MM.1S (cell line): ENCODE measurements around the gene GSTM1.
"Not testable (repeated sequence)": the region's sequence is repeated elsewhere in the genome, so short reads cannot be mapped to it uniquely, and the experiment has no call there.

Experiments used
- DNase-seq: peaks from one replicate; pipeline ENCODE4 v3.0.0-alpha.2; 2015
- H2AFZ ChIP-seq: fragments of 300-600 bp; sonication (generic); 2 replicates; pipeline ENCODE4 v1.6.0; 2016; ENCODE audit warnings: antibody characterized with exemption, low read length
- H3F3A ChIP-seq: fragments of 300-600 bp; sonication (generic); 2 replicates; pipeline ENCODE4 v1.6.1; 2016; ENCODE audit warnings: mild to moderate bottlenecking, antibody characterized with exemption, low read length, moderate library complexity, mixed read lengths; ENCODE audit not compliant: insufficient read depth
- H3K27ac ChIP-seq: fragments of 300-600 bp; sonication (generic); 2 replicates; pipeline ENCODE4 v1.5.1; 2016; ENCODE audit warnings: mild to moderate bottlenecking, low read length
- H3K27me3 ChIP-seq: fragments of 300-600 bp; sonication (generic); replicated peaks from 2 replicates; pipeline ENCODE4 v1.6.0; 2016; ENCODE audit warnings: low read length; ENCODE audit not compliant: insufficient read depth
- H3K36me3 ChIP-seq: fragments of 300-600 bp; sonication (generic); replicated peaks from 2 replicates; pipeline ENCODE4 v1.6.1; 2016; ENCODE audit warnings: mild to moderate bottlenecking, low read length, mixed read lengths; ENCODE audit not compliant: insufficient read depth
- H3K4me1 ChIP-seq: fragments of 300-600 bp; sonication (generic); 2 replicates; pipeline ENCODE4 v1.6.1; 2016; ENCODE audit warnings: low read length, mixed read lengths
- H3K4me2 ChIP-seq: fragments of 300-600 bp; sonication (generic); 2 replicates; pipeline ENCODE4 v1.6.0; 2016; ENCODE audit warnings: low read depth, low read length
- H3K4me3 ChIP-seq: fragments of 300-600 bp; sonication (generic); 2 replicates; pipeline ENCODE4 v1.5.1; 2016; ENCODE audit warnings: low read length, mixed read lengths
- H3K79me2 ChIP-seq: fragments of 300-600 bp; sonication (generic); 2 replicates; pipeline ENCODE4 v1.6.1; 2016; ENCODE audit warnings: mixed run types, low read length, mixed read lengths
- H3K9ac ChIP-seq: fragments of 300-600 bp; sonication (generic); 2 replicates; pipeline ENCODE4 v1.6.1; 2016; ENCODE audit warnings: low read length, mixed read lengths
- H3K9me2 ChIP-seq: fragments of 300-600 bp; sonication (generic); replicated peaks from 2 replicates; pipeline ENCODE4 v1.6.1; 2016; ENCODE audit warnings: mild to moderate bottlenecking, low read length, mixed read lengths; ENCODE audit not compliant: insufficient read depth
- H3K9me3 ChIP-seq: fragments of 300-600 bp; sonication (generic); replicated peaks from 2 replicates; pipeline ENCODE4 v1.6.1; 2016; ENCODE audit warnings: mild to moderate bottlenecking, low read length, mixed read lengths; ENCODE audit not compliant: insufficient read depth
- H4K20me1 ChIP-seq: fragments of 300-600 bp; sonication (generic); 2 replicates; pipeline ENCODE4 v1.6.1; 2016; ENCODE audit warnings: mild to moderate bottlenecking, low read length, moderate library complexity, mixed read lengths; ENCODE audit not compliant: insufficient read depth
- EZH2 ChIP-seq: fragments of 300-600 bp; sonication (generic); optimal IDR thresholded peaks from 2 replicates; pipeline ENCODE3; 2017; ENCODE audit warnings: low read depth, mild to moderate bottlenecking, antibody characterized with exemption, low read length, mixed read lengths
- EZH2phosphoT487 ChIP-seq: fragments of 300-600 bp; sonication (generic); IDR thresholded peaks from 2 replicates; pipeline ENCODE4 v1.6.1; 2018; ENCODE audit warnings: antibody characterized with exemption, low read length
- TF ChIP-seq, protein P1 (sequence below): fragments of 300-600 bp; sonication (generic); IDR thresholded peaks from 2 replicates; pipeline ENCODE4 v1.5.1; 2016; ENCODE audit warnings: antibody characterized with exemption, low read length, mixed read lengths

Gene GSTM1

GRCh38 chr1:109668123-109668775, 19.4 kb upstream of the GSTM1 start:
- H4K20me1 ChIP-seq = no peaks in the 10 kb centered on the region
- H3K4me3 ChIP-seq = peak overlapping the region; percentile 49; the same call in 1 of the 2 replicates
- H3K27me3 ChIP-seq = no peaks in the 10 kb centered on the region
- TF ChIP-seq, protein P1, sequence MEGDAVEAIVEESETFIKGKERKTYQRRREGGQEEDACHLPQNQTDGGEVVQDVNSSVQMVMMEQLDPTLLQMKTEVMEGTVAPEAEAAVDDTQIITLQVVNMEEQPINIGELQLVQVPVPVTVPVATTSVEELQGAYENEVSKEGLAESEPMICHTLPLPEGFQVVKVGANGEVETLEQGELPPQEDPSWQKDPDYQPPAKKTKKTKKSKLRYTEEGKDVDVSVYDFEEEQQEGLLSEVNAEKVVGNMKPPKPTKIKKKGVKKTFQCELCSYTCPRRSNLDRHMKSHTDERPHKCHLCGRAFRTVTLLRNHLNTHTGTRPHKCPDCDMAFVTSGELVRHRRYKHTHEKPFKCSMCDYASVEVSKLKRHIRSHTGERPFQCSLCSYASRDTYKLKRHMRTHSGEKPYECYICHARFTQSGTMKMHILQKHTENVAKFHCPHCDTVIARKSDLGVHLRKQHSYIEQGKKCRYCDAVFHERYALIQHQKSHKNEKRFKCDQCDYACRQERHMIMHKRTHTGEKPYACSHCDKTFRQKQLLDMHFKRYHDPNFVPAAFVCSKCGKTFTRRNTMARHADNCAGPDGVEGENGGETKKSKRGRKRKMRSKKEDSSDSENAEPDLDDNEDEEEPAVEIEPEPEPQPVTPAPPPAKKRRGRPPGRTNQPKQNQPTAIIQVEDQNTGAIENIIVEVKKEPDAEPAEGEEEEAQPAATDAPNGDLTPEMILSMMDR = no peak
- TF ChIP-seq EZH2 = no peak
- TF ChIP-seq EZH2phosphoT487 = no peak
- H3K27ac ChIP-seq = no peak overlapping the region
- H3F3A ChIP-seq = no peaks in the 10 kb centered on the region
- no peak overlapping the region for H3K9ac ChIP-seq
- no peaks in the 10 kb centered on the region for H3K9me2 ChIP-seq
- no peaks in the 10 kb centered on the region for H3K79me2 ChIP-seq
- peaks cover 11% of the 10 kb centered on the region for H3K4me1 ChIP-seq
- no peak overlapping the region for H2AFZ ChIP-seq
- DNase-seq = no peak
- peak overlapping the region; percentile 57; the same call in 1 of the 2 replicates for H3K4me2 ChIP-seq
- no peaks in the 10 kb centered on the region for H3K9me3 ChIP-seq
- H3K36me3 ChIP-seq = no peaks in the 10 kb centered on the region

DNA sequence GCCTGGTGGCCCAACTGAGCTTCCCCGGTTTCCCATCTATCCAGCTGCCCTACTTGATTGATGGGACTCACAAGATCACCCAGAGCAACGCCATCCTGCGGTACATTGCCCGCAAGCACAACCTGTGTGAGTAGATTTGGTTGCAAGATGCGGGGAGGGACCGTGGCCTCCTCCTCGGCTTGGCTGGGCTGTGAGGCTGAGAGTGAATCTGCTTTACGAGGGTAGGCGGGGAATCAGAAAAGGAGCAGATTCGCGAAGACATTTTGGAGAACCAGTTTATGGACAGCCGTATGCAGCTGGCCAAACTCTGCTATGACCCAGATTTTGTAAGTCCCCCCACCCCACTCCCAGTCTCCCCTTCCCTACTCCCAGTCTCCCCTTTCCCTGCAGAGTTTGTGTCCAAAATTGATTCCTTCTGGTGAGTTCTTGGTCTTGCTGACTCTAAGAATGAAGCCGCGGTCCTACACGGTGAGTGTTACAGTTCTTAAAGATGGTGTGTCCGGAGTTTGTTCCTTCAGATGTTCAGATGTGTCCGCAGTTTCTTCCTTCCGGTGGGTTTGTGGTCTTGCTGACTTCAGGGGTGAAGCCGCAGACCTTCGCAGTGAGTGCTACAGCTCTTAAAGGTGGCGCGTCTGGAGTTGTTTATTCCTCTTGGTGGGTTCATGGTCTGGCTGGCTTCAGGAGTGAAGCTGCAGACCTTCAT, 18.2 kb upstream of the GSTM1 start:
- DNase-seq = no peak
- H3K4me2 ChIP-seq = no peak overlapping the region

GRCh38 chr1:109669949-109670302, 17.7 kb upstream of the GSTM1 start:
- not testable (repeated sequence) for H3K9me3 ChIP-seq, H4K20me1 ChIP-seq, H3K9ac ChIP-seq, H3K4me2 ChIP-seq, H3K9me2 ChIP-seq, H3K27ac ChIP-seq, H2AFZ ChIP-seq, H3K27me3 ChIP-seq, DNase-seq, H3K79me2 ChIP-seq, H3K36me3 ChIP-seq, H3K4me3 ChIP-seq, H3F3A ChIP-seq
- H3K4me1 ChIP-seq = peaks cover 11% of the 10 kb centered on the region

More for the DNA sequence above, 18.2 kb upstream of the GSTM1 start:
- Histone ChIP-seq H3K9me2 (no peaks in the 10 kb centered on the region), H3K4me3 (no peak overlapping the region), H3K4me1 (peaks cover 11% of the 10 kb centered on the region), H3K9me3 (no peaks in the 10 kb centered on the region), H3K79me2 (no peaks in the 10 kb centered on the region), H3K9ac (no peak overlapping the region), H3K27me3 (no peaks in the 10 kb centered on the region), H4K20me1 (no peaks in the 10 kb centered on the region), H3K36me3 (no peaks in the 10 kb centered on the region), H3F3A (no peaks in the 10 kb centered on the region), H3K27ac (no peak overlapping the region), H2AFZ (no peak overlapping the region)
- TF ChIP-seq, protein P1 = no peak
- TF ChIP-seq EZH2 = no peak
- no peak for TF ChIP-seq EZH2phosphoT487

DNA sequence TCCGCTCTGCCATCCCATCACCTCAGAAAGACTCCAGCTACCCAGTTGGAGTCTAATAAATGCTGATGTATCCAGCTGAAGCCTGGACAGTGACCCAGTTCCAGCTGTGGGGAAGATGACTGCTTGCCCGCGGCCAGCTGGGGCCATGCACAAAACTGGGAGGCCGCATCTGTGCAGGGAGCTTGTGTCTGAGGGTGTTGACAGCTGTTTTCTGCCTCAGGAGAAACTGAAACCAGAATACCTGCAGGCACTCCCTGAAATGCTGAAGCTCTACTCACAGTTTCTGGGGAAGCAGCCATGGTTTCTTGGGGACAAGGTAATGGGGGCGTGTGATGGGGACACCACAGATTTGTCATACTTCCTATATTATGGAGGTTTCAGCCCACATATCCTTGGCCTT, 16.6 kb upstream of the GSTM1 start:
- H3K9ac ChIP-seq = no peak overlapping the region
- no peaks in the 10 kb centered on the region for H3K36me3 ChIP-seq
- no peaks in the 10 kb centered on the region for H3K79me2 ChIP-seq
- no peak overlapping the region for H2AFZ ChIP-seq
- no peaks in the 10 kb centered on the region for H3K9me2 ChIP-seq
- H3K4me3 ChIP-seq = no peak overlapping the region
- H3K4me1 ChIP-seq = peaks cover 11% of the 10 kb centered on the region
- no peaks in the 10 kb centered on the region for H3K9me3 ChIP-seq
- no peaks in the 10 kb centered on the region for H3K27me3 ChIP-seq
- TF ChIP-seq, protein P1 = no peak
- no peak for TF ChIP-seq EZH2
- TF ChIP-seq EZH2phosphoT487 = no peak
- H3F3A ChIP-seq = no peaks in the 10 kb centered on the region
- H3K4me2 ChIP-seq = no peak overlapping the region
- H3K27ac ChIP-seq = peak overlapping the region; percentile 13; the same call in 1 of the 2 replicates
- no peaks in the 10 kb centered on the region for H4K20me1 ChIP-seq
- peak; percentile 36 for DNase-seq

GRCh38 chr1:109673861-109674260, 13.8 kb upstream of the GSTM1 start:
- peaks cover 11% of the 10 kb centered on the region for H3K4me1 ChIP-seq
- not testable (repeated sequence) for H3K9ac ChIP-seq, H3K9me2 ChIP-seq, DNase-seq, H3F3A ChIP-seq, H3K4me3 ChIP-seq, H3K36me3 ChIP-seq, H3K9me3 ChIP-seq, H3K4me2 ChIP-seq, H4K20me1 ChIP-seq, H3K79me2 ChIP-seq, H2AFZ ChIP-seq, H3K27ac ChIP-seq, H3K27me3 ChIP-seq
